ENCODE measurements around the gene PPP4R4.
"Not testable (repeated sequence)": the region's sequence is repeated elsewhere in the genome, so short reads cannot be mapped to it uniquely, and the experiment has no call there.

PPP4R4 gene

DNA sequence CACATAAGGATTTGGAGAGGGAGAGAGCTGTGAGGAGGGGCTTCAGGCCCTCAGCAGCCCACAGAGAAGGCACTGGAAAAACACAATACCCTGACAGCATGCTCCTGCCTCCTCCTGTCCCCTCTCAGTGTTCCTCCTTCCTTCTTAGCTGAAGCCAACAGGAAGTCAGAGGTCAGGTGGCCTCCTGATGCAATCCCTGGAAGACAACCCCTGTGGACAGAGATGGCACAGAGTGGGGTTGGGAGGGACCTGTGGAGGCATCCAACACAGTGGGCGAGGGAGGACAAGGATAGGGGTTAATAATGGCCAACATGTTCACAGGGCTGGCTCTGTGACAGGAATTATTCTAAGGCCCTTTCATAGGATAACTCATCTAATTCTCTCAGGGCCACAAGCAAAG is 29.4 kb upstream of the PPP4R4 start:
- H3K4me3 ChIP-seq (ENCODE audit: low read depth, low read length), result no peak overlapping the region
- DNase-seq (ENCODE audit: low read depth), result no peak
- TF ChIP-seq, protein P1, sequence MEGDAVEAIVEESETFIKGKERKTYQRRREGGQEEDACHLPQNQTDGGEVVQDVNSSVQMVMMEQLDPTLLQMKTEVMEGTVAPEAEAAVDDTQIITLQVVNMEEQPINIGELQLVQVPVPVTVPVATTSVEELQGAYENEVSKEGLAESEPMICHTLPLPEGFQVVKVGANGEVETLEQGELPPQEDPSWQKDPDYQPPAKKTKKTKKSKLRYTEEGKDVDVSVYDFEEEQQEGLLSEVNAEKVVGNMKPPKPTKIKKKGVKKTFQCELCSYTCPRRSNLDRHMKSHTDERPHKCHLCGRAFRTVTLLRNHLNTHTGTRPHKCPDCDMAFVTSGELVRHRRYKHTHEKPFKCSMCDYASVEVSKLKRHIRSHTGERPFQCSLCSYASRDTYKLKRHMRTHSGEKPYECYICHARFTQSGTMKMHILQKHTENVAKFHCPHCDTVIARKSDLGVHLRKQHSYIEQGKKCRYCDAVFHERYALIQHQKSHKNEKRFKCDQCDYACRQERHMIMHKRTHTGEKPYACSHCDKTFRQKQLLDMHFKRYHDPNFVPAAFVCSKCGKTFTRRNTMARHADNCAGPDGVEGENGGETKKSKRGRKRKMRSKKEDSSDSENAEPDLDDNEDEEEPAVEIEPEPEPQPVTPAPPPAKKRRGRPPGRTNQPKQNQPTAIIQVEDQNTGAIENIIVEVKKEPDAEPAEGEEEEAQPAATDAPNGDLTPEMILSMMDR (IDR thresholded peaks at IDR 0.05; ENCODE audit: insufficient read depth, low read depth, low read length, missing control alignments), result no peak

- DNase-seq (ENCODE audit: low read depth), result peak; percentile 49
- TF ChIP-seq, protein P1 (IDR thresholded peaks at IDR 0.05; ENCODE audit: insufficient read depth, low read depth, low read length, missing control alignments), result no peak
- no peak overlapping the region for H3K4me3 ChIP-seq (ENCODE audit: low read depth, low read length)
Measured at GRCh38 chr14:94145902-94146527, 28.1 kb upstream of the PPP4R4 start.

DNA sequence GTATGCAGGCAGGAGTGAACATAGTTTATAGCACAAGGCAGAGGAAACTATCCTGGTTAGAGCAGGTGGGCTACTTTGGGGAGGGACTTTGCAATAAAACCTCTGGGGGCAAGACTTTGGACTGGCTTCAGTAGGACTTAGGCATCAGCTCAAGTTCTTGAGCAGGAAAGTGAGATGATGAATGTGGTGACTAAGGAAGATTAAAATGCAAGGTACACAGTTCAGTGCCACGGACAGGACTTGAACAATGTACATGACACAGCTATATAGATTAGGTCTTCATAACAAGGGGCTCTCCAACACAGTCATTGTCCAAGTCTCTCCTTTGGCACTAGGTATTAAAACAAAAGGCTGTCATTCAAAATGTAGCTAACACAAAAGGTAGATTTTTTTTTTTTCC is 21.4 kb upstream of the PPP4R4 start:
- H3K4me3 ChIP-seq (ENCODE audit: low read depth, low read length), result no peak overlapping the region
- no peak for DNase-seq (ENCODE audit: low read depth)
- TF ChIP-seq, protein P1 (IDR thresholded peaks at IDR 0.05; ENCODE audit: insufficient read depth, low read depth, low read length, missing control alignments), result no peak

- TF ChIP-seq, protein P1 (IDR thresholded peaks at IDR 0.05; ENCODE audit: insufficient read depth, low read depth, low read length, missing control alignments), result no peak
- no peak overlapping the region for H3K4me3 ChIP-seq (ENCODE audit: low read depth, low read length)
- DNase-seq (ENCODE audit: low read depth), result no peak
Measured at GRCh38 chr14:94153750-94154342, 20.3 kb upstream of the PPP4R4 start.

GRCh38 chr14:94156143-94156542 is 18.0 kb upstream of the PPP4R4 start:
- not testable (repeated sequence) for DNase-seq (ENCODE audit: low read depth); H3K4me3 ChIP-seq (ENCODE audit: low read depth, low read length)

DNA sequence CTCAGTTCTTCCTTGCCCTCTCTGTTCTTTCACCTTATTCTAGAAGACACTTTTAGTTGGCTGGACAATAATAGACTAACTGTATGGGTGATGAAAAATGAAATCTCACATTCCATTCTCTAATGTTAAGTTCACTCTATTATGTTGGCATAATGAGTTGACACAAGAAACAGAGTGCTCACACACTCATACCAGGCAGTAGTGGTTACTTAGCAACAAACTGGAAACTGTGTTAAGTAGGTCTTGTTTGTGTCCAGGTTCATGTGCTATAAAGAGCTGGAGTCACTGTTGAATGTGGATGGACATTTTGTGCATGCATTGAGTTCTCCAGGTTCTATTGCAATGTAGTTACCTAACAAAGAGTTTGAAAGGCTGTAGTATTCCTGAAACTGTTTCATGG is 16.9 kb upstream of the PPP4R4 start:
- TF ChIP-seq, protein P1 (IDR thresholded peaks at IDR 0.05; ENCODE audit: insufficient read depth, low read depth, low read length, missing control alignments), result no peak
- no peak for DNase-seq (ENCODE audit: low read depth)
- no peak overlapping the region for H3K4me3 ChIP-seq (ENCODE audit: low read depth, low read length)

- TF ChIP-seq, protein P1 (IDR thresholded peaks at IDR 0.05; ENCODE audit: insufficient read depth, low read depth, low read length, missing control alignments), result no peak
- no peak overlapping the region for H3K4me3 ChIP-seq (ENCODE audit: low read depth, low read length)
- DNase-seq (ENCODE audit: low read depth), result no peak
Measured at GRCh38 chr14:94158239-94158883, 15.8 kb upstream of the PPP4R4 start.

Measured in GM12865 (cell line).